T-helper 1 cell treated with Interleukin-12 subunit alpha and Interleukin-12 subunit beta and Interleukin-4 antibody, amounts not matched to agents 30 μg/mL and 1 μg/mL, for 36 hours (primary cell): ENCODE data around the gene RGS17.

ENCODE experiments used
- H3K27ac Mint-ChIP-seq: one replicate; pipeline ENCODE4 v1.8.0; 2021; ENCODE audit warnings: mild to moderate bottlenecking, mixed read lengths
- H3K27me3 Mint-ChIP-seq: one replicate; pipeline ENCODE4 v1.8.0; 2021; ENCODE audit warnings: low read depth, mixed read lengths
- H3K36me3 Mint-ChIP-seq: one replicate; pipeline ENCODE4 v1.8.0; 2021; ENCODE audit warnings: low read depth, mixed read lengths
- H3K4me1 Mint-ChIP-seq: one replicate; pipeline ENCODE4 v1.8.0; 2021; ENCODE audit warnings: low read depth, mixed read lengths
- H3K4me3 Mint-ChIP-seq: one replicate; pipeline ENCODE4 v1.8.0; 2021; ENCODE audit warnings: mild to moderate bottlenecking, moderate library complexity, mixed read lengths
- H3K9me3 Mint-ChIP-seq: one replicate; pipeline ENCODE4 v1.8.0; 2021; ENCODE audit warnings: mixed read lengths

RGS17 gene

GRCh38 chr6:153104220-153104619 lies 26.9 kb downstream of the RGS17 start:
- H3K9me3 Mint-ChIP-seq, result no peaks in the 10 kb centered on the region
- no peaks in the 10 kb centered on the region for H3K27me3 Mint-ChIP-seq
- H3K4me1 Mint-ChIP-seq, result no peaks in the 10 kb centered on the region
- no peak overlapping the region for H3K4me3 Mint-ChIP-seq
- H3K36me3 Mint-ChIP-seq, result no peaks in the 10 kb centered on the region
- H3K27ac Mint-ChIP-seq, result no peak overlapping the region

- H3K4me3 Mint-ChIP-seq, result no peak overlapping the region
Measured at GRCh38 chr6:153103319-153103655, 27.8 kb downstream of the RGS17 start.

GRCh38 chr6:153102605-153103318 lies 28.3 kb downstream of the RGS17 start:
- Mint-ChIP-seq H3K36me3 (no peaks in the 10 kb centered on the region), H3K4me1 (no peaks in the 10 kb centered on the region), H3K9me3 (no peaks in the 10 kb centered on the region), H3K4me3 (no peak overlapping the region), H3K27ac (no peak overlapping the region), H3K27me3 (no peaks in the 10 kb centered on the region)

More at GRCh38 chr6:153103319-153103655, 27.8 kb downstream of the RGS17 start:
- H3K27me3 Mint-ChIP-seq, result no peaks in the 10 kb centered on the region
- no peaks in the 10 kb centered on the region for H3K4me1 Mint-ChIP-seq
- H3K36me3 Mint-ChIP-seq, result no peaks in the 10 kb centered on the region
- H3K9me3 Mint-ChIP-seq, result no peaks in the 10 kb centered on the region
- H3K27ac Mint-ChIP-seq, result no peak overlapping the region

GRCh38 chr6:153101461-153101860 lies 29.6 kb downstream of the RGS17 start:
- no peaks in the 10 kb centered on the region for H3K4me1 Mint-ChIP-seq
- H3K4me3 Mint-ChIP-seq, result no peak overlapping the region
- no peaks in the 10 kb centered on the region for H3K9me3 Mint-ChIP-seq
- no peaks in the 10 kb centered on the region for H3K36me3 Mint-ChIP-seq
- H3K27me3 Mint-ChIP-seq, result no peaks in the 10 kb centered on the region
- H3K27ac Mint-ChIP-seq, result no peak overlapping the region

- Mint-ChIP-seq H3K9me3 (no peaks in the 10 kb centered on the region), H3K27me3 (no peaks in the 10 kb centered on the region), H3K27ac (no peak overlapping the region), H3K4me1 (no peaks in the 10 kb centered on the region), H3K36me3 (no peaks in the 10 kb centered on the region), H3K4me3 (no peak overlapping the region)
Measured at GRCh38 chr6:153099636-153100035, 31.4 kb downstream of the RGS17 start.

- Mint-ChIP-seq H3K4me1 (no peaks in the 10 kb centered on the region), H3K27me3 (no peaks in the 10 kb centered on the region), H3K36me3 (no peaks in the 10 kb centered on the region), H3K9me3 (no peaks in the 10 kb centered on the region), H3K27ac (no peak overlapping the region), H3K4me3 (no peak overlapping the region)
Measured at GRCh38 chr6:153096792-153097191, 34.3 kb downstream of the RGS17 start.

- Mint-ChIP-seq H3K4me1 (no peaks in the 10 kb centered on the region), H3K27me3 (no peaks in the 10 kb centered on the region), H3K27ac (no peak overlapping the region), H3K4me3 (no peak overlapping the region), H3K36me3 (no peaks in the 10 kb centered on the region), H3K9me3 (no peaks in the 10 kb centered on the region)
Measured at GRCh38 chr6:153096031-153096430, 35.1 kb downstream of the RGS17 start.

GRCh38 chr6:153092082-153093013 lies 38.7 kb downstream of the RGS17 start:
- no peak overlapping the region for H3K27ac Mint-ChIP-seq
- no peaks in the 10 kb centered on the region for H3K4me1 Mint-ChIP-seq

GRCh38 chr6:153090241-153090930 lies 40.7 kb downstream of the RGS17 start:
- no peaks in the 10 kb centered on the region for H3K36me3 Mint-ChIP-seq
- H3K4me3 Mint-ChIP-seq, result no peak overlapping the region
- H3K27ac Mint-ChIP-seq, result no peak overlapping the region
- no peaks in the 10 kb centered on the region for H3K4me1 Mint-ChIP-seq
- no peaks in the 10 kb centered on the region for H3K9me3 Mint-ChIP-seq
- H3K27me3 Mint-ChIP-seq, result no peaks in the 10 kb centered on the region

More at GRCh38 chr6:153092082-153093013, 38.7 kb downstream of the RGS17 start:
- no peaks in the 10 kb centered on the region for H3K27me3 Mint-ChIP-seq
- H3K4me3 Mint-ChIP-seq, result no peak overlapping the region
- no peaks in the 10 kb centered on the region for H3K36me3 Mint-ChIP-seq
- H3K9me3 Mint-ChIP-seq, result no peaks in the 10 kb centered on the region

GRCh38 chr6:153088796-153089195 lies 42.3 kb downstream of the RGS17 start:
- H3K27ac Mint-ChIP-seq, result no peak overlapping the region
- no peaks in the 10 kb centered on the region for H3K36me3 Mint-ChIP-seq
- H3K4me1 Mint-ChIP-seq, result no peaks in the 10 kb centered on the region
- H3K4me3 Mint-ChIP-seq, result no peak overlapping the region
- no peaks in the 10 kb centered on the region for H3K9me3 Mint-ChIP-seq
- H3K27me3 Mint-ChIP-seq, result no peaks in the 10 kb centered on the region

GRCh38 chr6:153087436-153087835 lies 43.6 kb downstream of the RGS17 start:
- H3K27me3 Mint-ChIP-seq, result no peaks in the 10 kb centered on the region
- H3K4me1 Mint-ChIP-seq, result no peaks in the 10 kb centered on the region
- no peaks in the 10 kb centered on the region for H3K36me3 Mint-ChIP-seq
- no peaks in the 10 kb centered on the region for H3K9me3 Mint-ChIP-seq
- H3K27ac Mint-ChIP-seq, result no peak overlapping the region
- no peak overlapping the region for H3K4me3 Mint-ChIP-seq

- Mint-ChIP-seq H3K27ac (no peak overlapping the region), H3K9me3 (no peaks in the 10 kb centered on the region), H3K27me3 (no peaks in the 10 kb centered on the region), H3K4me3 (no peak overlapping the region), H3K36me3 (no peaks in the 10 kb centered on the region), H3K4me1 (no peaks in the 10 kb centered on the region)
Measured at GRCh38 chr6:153086225-153086990, 44.7 kb downstream of the RGS17 start.

- Mint-ChIP-seq H3K36me3 (no peaks in the 10 kb centered on the region), H3K4me1 (no peaks in the 10 kb centered on the region), H3K27me3 (no peaks in the 10 kb centered on the region), H3K4me3 (no peak overlapping the region), H3K9me3 (no peaks in the 10 kb centered on the region), H3K27ac (no peak overlapping the region)
Measured at GRCh38 chr6:153085239-153085638, 45.8 kb downstream of the RGS17 start.

- Mint-ChIP-seq H3K27me3 (no peaks in the 10 kb centered on the region), H3K36me3 (no peaks in the 10 kb centered on the region), H3K27ac (no peak overlapping the region), H3K9me3 (no peaks in the 10 kb centered on the region), H3K4me1 (no peaks in the 10 kb centered on the region), H3K4me3 (no peak overlapping the region)
Measured at GRCh38 chr6:153084393-153084792, 46.7 kb downstream of the RGS17 start.
